Measurements from ENCODE around the gene HTRA1. TPM values are rescaled to one million over a fixed set of nuclear protein-coding genes. Genes with fewer than 3 reads are reported as not detected.

The HTRA1 gene
- total and polyA plus RNA-seq, 3 experiments from 2014 or later: 0.13 to 0.56 TPM; not detected in 1

DNA sequence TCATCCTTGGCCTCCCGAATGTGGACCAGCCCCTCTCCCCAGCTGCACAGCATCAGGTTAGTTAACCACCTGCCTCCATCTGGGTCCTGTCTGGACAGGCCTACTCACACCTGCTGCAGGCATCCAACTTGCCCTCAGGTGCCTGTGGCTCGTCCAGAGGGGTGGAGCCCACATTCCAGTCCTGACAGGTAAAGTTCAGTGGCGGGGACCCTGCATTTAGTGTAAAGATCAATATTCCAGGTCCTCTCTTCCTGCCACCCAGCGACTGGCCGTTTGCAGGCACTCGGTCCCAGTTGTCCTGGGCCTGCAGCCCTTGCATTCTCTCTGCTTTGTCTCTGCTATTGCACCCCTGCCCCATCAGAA lies 15.0 kb downstream of the HTRA1 start:
- Mint-ChIP-seq H3K27me3 (peaks cover 6 to 40% of the 10 kb centered on the region in 2 donors), H3K27ac (no peak overlapping the region), H3K9me3 (peaks cover 0 to 3% (median 0%) of the 10 kb centered on the region in 5 donors), H3K4me3 (no peak overlapping the region), H3K36me3 (peaks cover 0 to under 1% (median 0%) of the 10 kb centered on the region in 3 donors), H3K4me1 (peaks cover 4 to 12% (median 5%) of the 10 kb centered on the region in 3 donors)
- Histone ChIP-seq H3K4me3 (ENCODE audit: low read length) (no peak overlapping the region), H3K27ac (ENCODE audit: low read depth, low read length) (no peak overlapping the region), H3K9me3 (ENCODE audit: low read length) (no peaks in the 10 kb centered on the region), H3K4me1 (ENCODE audit: insufficient read depth, low read length) (no peaks in the 10 kb centered on the region), H3K27me3 (ENCODE audit: insufficient read depth, low read length, poor library complexity, severe bottlenecking) (no peaks in the 10 kb centered on the region), H3K36me3 (ENCODE audit: insufficient read depth, low read length) (no peaks in the 10 kb centered on the region)
- DNase-seq: no peak
- CTCF ChIA-PET: no interaction called here
- POLR2A ChIA-PET: no interaction called here

DNA sequence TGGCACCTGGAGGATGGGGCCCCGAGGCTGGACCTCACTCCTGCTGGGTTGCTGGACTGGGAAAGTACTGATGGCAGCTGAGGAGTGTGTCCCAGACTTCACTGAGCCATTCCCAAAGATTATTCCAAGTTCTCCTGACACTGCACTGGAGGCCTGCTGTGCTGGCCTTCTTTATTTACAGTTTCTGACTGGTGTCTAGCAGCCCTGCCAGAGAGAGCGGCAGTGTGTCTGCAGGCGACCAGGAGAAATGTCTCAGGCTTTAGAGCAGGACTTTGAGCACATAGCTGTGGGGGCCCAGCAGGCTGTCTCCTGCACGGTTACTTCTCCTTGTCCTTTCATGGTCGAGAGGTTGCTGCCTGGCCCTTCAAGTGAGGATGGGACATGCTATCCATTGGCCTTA lies 16.1 kb downstream of the HTRA1 start:
- H3K27ac Mint-ChIP-seq: no peak overlapping the region
- POLR2A ChIA-PET: no interaction called here
- CTCF ChIA-PET: no interaction called here

DNA sequence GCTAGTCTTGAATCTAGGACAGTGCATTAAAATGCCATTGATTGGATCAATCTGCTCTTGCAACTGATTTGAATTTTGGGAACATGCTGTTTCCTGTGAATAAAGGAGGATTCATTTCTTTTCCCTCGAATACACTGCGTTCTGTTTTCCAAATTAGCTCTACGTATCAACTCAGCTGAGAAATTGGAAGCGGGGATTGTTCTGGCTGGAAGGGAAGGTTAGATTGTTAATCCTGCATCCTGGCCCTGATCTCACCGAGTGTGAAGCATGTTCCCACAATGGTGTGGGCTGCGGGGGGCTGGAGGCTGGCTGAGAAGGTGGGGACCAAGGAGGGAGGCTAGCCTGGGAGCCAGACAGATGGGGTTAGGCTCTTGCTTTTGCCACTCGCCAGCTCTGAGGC lies 17.6 kb downstream of the HTRA1 start:
- peaks cover 0 to 6% (median 0%) of the 10 kb centered on the region in 3 donors for H3K36me3 Mint-ChIP-seq
- peak overlapping the region in 1 of 8 donors; percentile 81 for H3K27ac Mint-ChIP-seq
- no peak overlapping the region for H3K4me3 ChIP-seq (ENCODE audit: low read length)
- H3K4me1 ChIP-seq (ENCODE audit: insufficient read depth, low read length): no peaks in the 10 kb centered on the region
- H3K9me3 ChIP-seq (ENCODE audit: low read length): no peaks in the 10 kb centered on the region
- ChIA-PET POLR2A (no interaction called here), CTCF (interaction anchor here (1.2 kb wide), 1 partner anchor 10 kb away, joined by 3 read pairs; no protein-coding TSS in a partner anchor)
- no peak overlapping the region for H3K4me3 Mint-ChIP-seq
- H3K36me3 ChIP-seq (ENCODE audit: insufficient read depth, low read length): no peaks in the 10 kb centered on the region
- H3K4me1 Mint-ChIP-seq: peaks cover 4 to 9% (median 5%) of the 10 kb centered on the region in 3 donors
- H3K27me3 ChIP-seq (ENCODE audit: insufficient read depth, low read length, poor library complexity, severe bottlenecking): no peaks in the 10 kb centered on the region
- peaks cover 4 to 35% of the 10 kb centered on the region in 2 donors for H3K27me3 Mint-ChIP-seq
- H3K9me3 Mint-ChIP-seq: peaks cover 0 to 4% (median 3%) of the 10 kb centered on the region in 5 donors
- no peak overlapping the region for H3K27ac ChIP-seq (ENCODE audit: low read depth, low read length)
- DNase-seq: no peak

More for the DNA sequence above, 16.1 kb downstream of the HTRA1 start:
- no peaks in the 10 kb centered on the region for H3K36me3 ChIP-seq (ENCODE audit: insufficient read depth, low read length)
- H3K27ac ChIP-seq (ENCODE audit: low read depth, low read length): no peak overlapping the region
- no peak for DNase-seq
- Mint-ChIP-seq H3K4me3 (no peak overlapping the region), H3K36me3 (peaks cover 0 to 6% (median 0%) of the 10 kb centered on the region in 3 donors), H3K27me3 (peaks cover 4 to 39% of the 10 kb centered on the region in 2 donors), H3K9me3 (peaks cover 0 to 4% (median 3%) of the 10 kb centered on the region in 5 donors), H3K4me1 (peaks cover 4 to 12% (median 5%) of the 10 kb centered on the region in 3 donors)
- no peak overlapping the region for H3K4me3 ChIP-seq (ENCODE audit: low read length)
- no peaks in the 10 kb centered on the region for H3K27me3 ChIP-seq (ENCODE audit: insufficient read depth, low read length, poor library complexity, severe bottlenecking)
- no peaks in the 10 kb centered on the region for H3K9me3 ChIP-seq (ENCODE audit: low read length)
- H3K4me1 ChIP-seq (ENCODE audit: insufficient read depth, low read length): no peaks in the 10 kb centered on the region

DNA sequence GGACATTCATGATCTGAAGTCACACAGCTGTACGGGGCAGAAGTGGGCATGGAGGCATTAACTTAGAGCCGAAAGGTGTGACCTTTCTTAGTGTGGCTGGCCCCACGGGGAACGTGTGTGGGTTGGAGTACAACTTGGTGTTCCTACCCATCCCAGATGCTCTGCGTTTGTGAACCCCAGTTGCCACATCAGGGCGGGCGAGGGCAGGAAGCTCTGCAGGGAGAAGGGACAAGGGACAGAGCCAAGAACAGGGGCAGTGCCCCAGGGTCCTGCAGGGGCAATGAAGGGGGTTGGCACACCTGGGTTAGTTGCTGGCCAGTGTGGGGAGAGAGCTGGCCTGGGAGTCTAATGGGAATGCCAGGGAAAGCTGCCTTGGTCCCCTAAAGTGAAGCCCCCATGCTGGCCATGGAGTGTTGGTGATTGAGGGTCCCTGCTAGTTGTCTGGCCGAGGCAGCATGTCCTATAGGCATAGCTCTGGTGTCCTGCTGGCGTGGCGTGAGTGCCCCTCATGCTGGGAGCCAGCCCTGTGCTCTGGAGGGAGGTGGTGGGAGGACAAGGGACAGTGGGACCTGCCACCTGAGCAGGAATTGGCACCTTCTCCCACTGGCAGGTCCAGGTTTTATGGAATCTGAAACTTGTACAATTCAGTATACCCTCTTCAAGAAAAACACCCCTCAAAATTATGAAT lies 18.9 kb downstream of the HTRA1 start:
- H3K27ac ChIP-seq (ENCODE audit: low read depth, low read length): no peak overlapping the region
- no peaks in the 10 kb centered on the region for H3K4me1 ChIP-seq (ENCODE audit: insufficient read depth, low read length)
- POLR2A ChIA-PET: no interaction called here
- H3K9me3 ChIP-seq (ENCODE audit: low read length): no peaks in the 10 kb centered on the region
- Mint-ChIP-seq H3K27ac (no peak overlapping the region), H3K4me1 (no peaks in the 10 kb centered on the region), H3K27me3 (peaks cover 4 to 24% of the 10 kb centered on the region in 2 donors), H3K4me3 (no peak overlapping the region), H3K36me3 (peaks cover 0 to 6% (median 0%) of the 10 kb centered on the region in 3 donors), H3K9me3 (peaks cover 0 to 4% (median 3%) of the 10 kb centered on the region in 5 donors)
- CTCF ChIA-PET: no interaction called here
- H3K36me3 ChIP-seq (ENCODE audit: insufficient read depth, low read length): no peaks in the 10 kb centered on the region
- no peak for DNase-seq
- H3K4me3 ChIP-seq (ENCODE audit: low read length): no peak overlapping the region
- no peaks in the 10 kb centered on the region for H3K27me3 ChIP-seq (ENCODE audit: insufficient read depth, low read length, poor library complexity, severe bottlenecking)

DNA sequence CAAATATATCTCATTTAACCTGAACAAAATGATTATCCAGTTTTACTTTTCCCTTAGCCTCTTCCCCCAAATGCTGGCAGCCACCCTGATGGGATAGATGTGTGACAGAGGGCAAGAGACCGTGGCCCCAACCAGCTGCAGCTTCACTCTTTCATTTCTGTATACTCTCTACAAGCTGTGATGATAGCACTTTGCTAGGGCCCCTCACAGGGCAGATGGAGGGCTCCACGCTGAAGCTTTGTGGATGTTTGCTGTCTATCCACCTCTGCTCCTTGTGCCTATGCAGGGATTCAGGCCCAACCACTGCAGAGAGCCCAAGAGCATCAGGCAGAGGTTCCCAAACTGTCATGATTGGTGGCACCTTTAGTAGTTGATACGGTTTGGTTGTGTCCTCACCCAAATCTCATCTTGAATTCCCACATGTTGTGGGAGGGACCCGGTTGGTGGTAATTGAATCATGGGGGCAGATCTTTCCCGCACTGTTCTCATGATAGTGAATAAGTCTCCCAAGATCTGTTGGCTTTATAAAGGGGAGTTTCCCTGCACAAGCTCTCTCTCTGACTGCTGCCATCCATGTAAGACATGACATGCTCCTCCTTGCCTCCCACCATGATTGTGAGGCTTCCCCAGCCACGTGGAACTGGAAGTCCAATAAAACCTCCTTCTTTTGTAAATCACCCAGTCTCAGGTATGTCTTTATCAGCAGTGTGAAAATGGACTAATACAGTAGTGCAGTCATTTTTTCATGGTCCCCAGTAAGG lies 20.1 kb downstream of the HTRA1 start:
- Mint-ChIP-seq H3K4me1 (no peaks in the 10 kb centered on the region), H3K9me3 (peaks cover 0 to 4% (median 3%) of the 10 kb centered on the region in 5 donors), H3K27me3 (peaks cover 8 to 24% of the 10 kb centered on the region in 2 donors), H3K36me3 (peaks cover 0 to 6% (median 0%) of the 10 kb centered on the region in 3 donors), H3K27ac (no peak overlapping the region), H3K4me3 (no peak overlapping the region)
- Histone ChIP-seq H3K27me3 (ENCODE audit: insufficient read depth, low read length, poor library complexity, severe bottlenecking) (no peaks in the 10 kb centered on the region), H3K4me3 (ENCODE audit: low read length) (no peak overlapping the region), H3K36me3 (ENCODE audit: insufficient read depth, low read length) (no peaks in the 10 kb centered on the region), H3K27ac (ENCODE audit: low read depth, low read length) (no peak overlapping the region), H3K4me1 (ENCODE audit: insufficient read depth, low read length) (no peaks in the 10 kb centered on the region), H3K9me3 (ENCODE audit: low read length) (no peaks in the 10 kb centered on the region)
- DNase-seq: no peak
- CTCF ChIA-PET: no interaction called here
- POLR2A ChIA-PET: no interaction called here

DNA sequence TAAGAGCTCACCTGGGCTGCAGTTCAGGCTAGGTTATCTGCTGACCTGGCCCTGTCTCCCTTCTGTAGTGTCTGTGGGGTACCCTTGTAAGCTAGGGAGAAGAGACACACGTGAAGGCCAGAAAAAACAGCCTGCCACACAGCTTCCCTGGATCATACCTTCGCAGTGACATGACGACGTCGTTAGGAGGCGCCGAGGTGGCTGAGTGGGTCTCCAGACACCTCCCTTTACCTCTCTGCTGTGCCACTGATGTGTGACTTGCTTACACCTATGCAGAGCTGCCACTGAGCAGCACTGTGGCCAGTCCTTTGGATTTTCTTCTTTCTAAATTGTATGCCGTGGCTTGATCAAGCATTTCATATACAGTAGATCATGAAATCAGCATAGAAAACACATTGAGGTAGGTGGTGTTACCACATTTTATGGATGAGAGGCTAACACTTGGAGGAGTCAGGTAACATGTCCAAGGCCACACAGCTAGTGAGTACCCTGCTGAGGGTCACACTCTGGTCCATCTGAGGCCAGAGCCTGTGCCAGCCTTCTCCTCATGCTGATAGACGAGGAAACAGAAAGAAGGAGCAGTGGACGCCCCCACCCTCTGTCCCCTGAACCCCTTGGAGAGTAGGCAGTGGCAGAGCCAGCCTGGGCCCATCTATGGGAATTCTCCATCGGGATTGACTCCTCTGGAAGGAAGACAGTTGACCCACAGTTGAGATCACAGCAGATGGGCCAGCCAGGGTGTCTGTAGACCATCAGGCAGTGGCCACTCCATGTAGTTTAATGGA lies 23.1 kb downstream of the HTRA1 start:
- no peaks in the 10 kb centered on the region for H3K4me1 ChIP-seq (ENCODE audit: insufficient read depth, low read length)
- H3K4me1 Mint-ChIP-seq: peaks cover 0 to 1% (median 0%) of the 10 kb centered on the region in 3 donors
- H3K27ac ChIP-seq (ENCODE audit: low read depth, low read length): no peak overlapping the region
- no peak overlapping the region for H3K4me3 Mint-ChIP-seq
- DNase-seq: no peak
- no peaks in the 10 kb centered on the region for H3K36me3 ChIP-seq (ENCODE audit: insufficient read depth, low read length)
- H3K36me3 Mint-ChIP-seq: peaks cover 0 to 6% (median 0%) of the 10 kb centered on the region in 3 donors
- H3K9me3 ChIP-seq (ENCODE audit: low read length): no peaks in the 10 kb centered on the region
- peaks cover 0 to 4% (median 3%) of the 10 kb centered on the region in 5 donors for H3K9me3 Mint-ChIP-seq
- POLR2A ChIA-PET: no interaction called here
- H3K27me3 Mint-ChIP-seq: peaks cover 8 to 15% of the 10 kb centered on the region in 2 donors
- H3K4me3 ChIP-seq (ENCODE audit: low read length): no peak overlapping the region
- H3K27me3 ChIP-seq (ENCODE audit: insufficient read depth, low read length, poor library complexity, severe bottlenecking): no peaks in the 10 kb centered on the region
- H3K27ac Mint-ChIP-seq: no peak overlapping the region
- CTCF ChIA-PET: interaction anchor here (0.8 kb wide), 1 partner anchor 81 kb away, joined by 3 read pairs; no protein-coding TSS in a partner anchor

DNA sequence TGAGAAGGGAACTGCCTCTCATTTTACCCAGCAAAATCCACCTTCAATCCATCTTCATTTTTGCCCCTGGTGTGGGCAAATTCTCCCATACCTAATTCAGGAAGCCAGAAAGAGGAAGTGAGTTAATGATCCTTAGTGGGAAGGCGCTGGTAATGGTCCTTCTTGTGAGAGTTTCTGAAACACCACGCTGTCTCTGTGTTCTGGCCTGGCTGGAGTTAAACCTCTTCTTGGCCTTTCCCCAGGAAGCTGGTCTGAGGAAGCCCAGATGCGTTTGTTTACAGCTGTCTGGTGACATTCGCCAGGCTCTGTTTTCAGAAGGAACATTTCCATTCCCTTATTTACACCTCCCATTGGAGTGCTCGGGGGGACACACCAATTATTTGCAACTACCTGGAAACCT lies 24.3 kb downstream of the HTRA1 start:
- Histone ChIP-seq H3K36me3 (ENCODE audit: insufficient read depth, low read length) (no peaks in the 10 kb centered on the region), H3K4me3 (ENCODE audit: low read length) (no peak overlapping the region), H3K9me3 (ENCODE audit: low read length) (no peaks in the 10 kb centered on the region), H3K4me1 (ENCODE audit: insufficient read depth, low read length) (no peaks in the 10 kb centered on the region), H3K27me3 (ENCODE audit: insufficient read depth, low read length, poor library complexity, severe bottlenecking) (no peaks in the 10 kb centered on the region), H3K27ac (ENCODE audit: low read depth, low read length) (no peak overlapping the region)
- CTCF ChIA-PET: no interaction called here
- Mint-ChIP-seq H3K4me3 (no peak overlapping the region), H3K36me3 (peaks cover 0 to 6% (median 0%) of the 10 kb centered on the region in 3 donors), H3K9me3 (peaks cover 0 to 4% (median 3%) of the 10 kb centered on the region in 5 donors), H3K27me3 (peaks cover 4 to 10% of the 10 kb centered on the region in 2 donors), H3K4me1 (peaks cover 4 to 8% (median 6%) of the 10 kb centered on the region in 3 donors), H3K27ac (peak overlapping the region in 1 of 8 donors; percentile 11)
- no peak for DNase-seq
- POLR2A ChIA-PET: no interaction called here

All from CD8-positive, alpha-beta memory T cell (primary cell).